ENCODE measurements around the gene CDPF1. TPM values are rescaled to one million over a fixed set of nuclear protein-coding genes. Genes with fewer than 3 reads are reported as not detected.

The CDPF1 gene
- total RNA-seq, 1 experiment from 2014 or later: 16.3 TPM

GRCh38 chr22:46290843-46291785 lies 41.0 kb upstream of the CDPF1 start:
- no peak overlapping the region for H3K4me3 ChIP-seq (replicated peaks in 1 of 2; ENCODE audit: low read depth in 1 of 2, low read length in 2 of 2)
- no peak overlapping the region for H2AFZ ChIP-seq (ENCODE audit: low read depth, low read length, poor library complexity, severe bottlenecking)
- H3K9me2 ChIP-seq (ENCODE audit: insufficient read depth): no peaks in the 10 kb centered on the region
- H3K4me2 ChIP-seq (ENCODE audit: low read length): no peak overlapping the region
- H4K20me1 ChIP-seq (ENCODE audit: insufficient read depth): no peaks in the 10 kb centered on the region
- H3K9ac ChIP-seq (ENCODE audit: low read length): no peak overlapping the region
- BruUV-seq (replicated peaks): no TSS peak
- H3K79me2 ChIP-seq (ENCODE audit: insufficient read depth, low read length): no peaks in the 10 kb centered on the region
- RAD21 ChIA-PET (ENCODE audit: low non-redundant PET in 1 of 2, low total read pairs in 2 of 2, uncharacterized antibody in 2 of 2, unreplicated experiment in 2 of 2): no interaction called here
- H3K9me3 ChIP-seq (ENCODE audit: control insufficient read depth in 1 of 2, insufficient read depth in 1 of 2, low read depth in 1 of 2, low read length in 2 of 2): no peaks in the 10 kb centered on the region
- H3K27me3 ChIP-seq (ENCODE audit: insufficient read depth, low read length): no peaks in the 10 kb centered on the region
- CTCF ChIA-PET: no interaction called here
- H3K4me1 ChIP-seq (ENCODE audit: control insufficient read depth in 1 of 2, insufficient read depth in 2 of 2, low read length in 2 of 2): peaks cover 7 to 10% of the 10 kb centered on the region in 2 experiments; a peak in 3 of 4 replicates
- TF ChIP-seq CTCF (IDR thresholded peaks at IDR 0.05 in 2 of 3, conservative IDR thresholded peaks at IDR 0.05 in 1 of 3; ENCODE audit: borderline replicate concordance in 1 of 3, insufficient read depth in 1 of 3, low read depth in 2 of 3, low read length in 2 of 3): no peak
- TF ChIP-seq EZH2phosphoT487 (IDR thresholded peaks at IDR 0.05; ENCODE audit: borderline replicate concordance): no peak
- no peak for TF ChIP-seq SIN3A (IDR thresholded peaks at IDR 0.05; ENCODE audit: low read depth)
- TF ChIP-seq SP1 (IDR thresholded peaks at IDR 0.05; ENCODE audit: low read depth): no peak
- TF ChIP-seq CEBPB (IDR thresholded peaks at IDR 0.05; ENCODE audit: low read depth): no peak
- no peak for TF ChIP-seq ZFX (IDR thresholded peaks at IDR 0.05)
- intact Hi-C loops (cut with micrococcal nuclease): no loop called here
- ATAC-seq (no peak), DNase-seq (ENCODE audit: low read depth, low spot score) (no peak)
- H3K36me3 ChIP-seq (ENCODE audit: control insufficient read depth in 1 of 2, insufficient read depth in 2 of 2, low read length in 2 of 2): peaks cover 11% of the 10 kb centered on the region in 2 experiments; a peak in 3 of 4 replicates
- POLR2A ChIA-PET: no interaction called here
- H3K27ac ChIP-seq (ENCODE audit: low read depth, low read length): no peak overlapping the region

All from HCT116 (cell line).